IPS-20b (cell line): ENCODE data around the gene PHC2.

Source experiments
- H3K27ac ChIP-seq: one replicate; pipeline ENCODE4 v1.5.1; 2013; ENCODE audit warnings: low read length
- H3K27me3 ChIP-seq: 2 replicates; pipeline ENCODE4 v1.6.1; 2013; ENCODE audit warnings: mild to moderate bottlenecking, low read length, inconsistent platforms; ENCODE audit not compliant: insufficient read depth
- H3K36me3 ChIP-seq: 2 replicates; pipeline ENCODE4 v1.6.1; 2013; ENCODE audit warnings: low read depth, mild to moderate bottlenecking, inconsistent platforms, low read length, moderate library complexity; ENCODE audit not compliant: insufficient read depth
- H3K4me1 ChIP-seq: 2 replicates; pipeline ENCODE4 v1.6.1; 2013; ENCODE audit warnings: mild to moderate bottlenecking, control low read depth, inconsistent platforms, low read length, moderate library complexity; ENCODE audit not compliant: insufficient read depth
- H3K4me3 ChIP-seq: 2 replicates; pipeline ENCODE4 v1.5.1; 2013; ENCODE audit warnings: mild to moderate bottlenecking, low read length, inconsistent platforms
- H3K9ac ChIP-seq: 2 replicates; pipeline ENCODE4 v1.6.1; 2013; ENCODE audit warnings: low read depth, mild to moderate bottlenecking, inconsistent platforms, low read length, moderate library complexity
- H3K9me3 ChIP-seq: 2 replicates; pipeline ENCODE4 v1.6.1; 2013; ENCODE audit warnings: mild to moderate bottlenecking, low read depth, low read length, inconsistent platforms; ENCODE audit not compliant: insufficient read depth

The PHC2 gene

DNA sequence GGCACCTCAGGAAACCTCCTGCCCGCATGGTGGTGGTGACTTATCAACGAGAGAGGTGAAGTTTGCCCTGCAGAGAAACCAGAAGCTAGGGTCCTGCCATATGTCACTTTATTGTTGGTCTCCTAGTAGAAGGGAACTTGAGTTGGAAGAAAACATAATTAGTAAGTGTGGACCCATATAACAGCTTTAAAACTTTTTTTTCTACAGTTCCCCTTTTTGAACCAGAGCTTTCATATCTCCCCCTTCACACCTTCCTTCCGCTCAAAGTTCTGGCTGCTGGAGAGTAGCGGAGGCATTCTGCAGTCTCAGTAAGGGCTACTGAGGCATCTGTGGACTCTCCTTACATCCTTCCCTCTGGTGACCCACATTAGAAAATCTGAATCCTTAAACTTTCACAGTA lies 48.9 kb downstream of the PHC2 start:
- Histone ChIP-seq H3K27ac (no peak overlapping the region), H3K27me3 (peaks cover 9% of the 10 kb centered on the region; the same call in 1 of the 2 replicates), H3K9me3 (no peaks in the 10 kb centered on the region), H3K4me1 (no peaks in the 10 kb centered on the region), H3K36me3 (no peaks in the 10 kb centered on the region), H3K4me3 (no peak overlapping the region), H3K9ac (no peak overlapping the region)

DNA sequence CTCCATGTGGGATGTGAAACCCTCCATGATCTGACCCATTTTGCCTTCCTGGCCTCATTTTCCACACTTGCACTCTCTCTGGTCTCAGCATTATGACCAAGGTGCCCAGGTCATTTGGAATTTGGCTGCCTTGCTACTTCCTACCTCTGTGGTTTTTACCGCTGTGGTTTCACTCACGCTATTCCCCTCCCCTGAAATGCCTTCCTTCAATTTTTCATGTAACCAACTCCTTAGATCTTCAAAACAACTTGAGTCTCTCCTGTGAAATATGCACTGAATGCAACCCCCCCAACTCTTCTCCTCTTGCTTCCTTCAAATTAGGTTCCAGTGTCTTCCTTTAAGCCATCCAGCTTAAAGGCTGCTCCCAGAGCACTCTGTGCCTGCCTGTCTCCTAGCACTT lies 50.1 kb downstream of the PHC2 start:
- no peaks in the 10 kb centered on the region for H3K9me3 ChIP-seq
- no peak overlapping the region for H3K4me3 ChIP-seq
- no peaks in the 10 kb centered on the region for H3K4me1 ChIP-seq
- H3K9ac ChIP-seq = no peak overlapping the region
- H3K36me3 ChIP-seq = no peaks in the 10 kb centered on the region
- H3K27me3 ChIP-seq = peaks cover 9% of the 10 kb centered on the region; the same call in 1 of the 2 replicates
- no peak overlapping the region for H3K27ac ChIP-seq

DNA sequence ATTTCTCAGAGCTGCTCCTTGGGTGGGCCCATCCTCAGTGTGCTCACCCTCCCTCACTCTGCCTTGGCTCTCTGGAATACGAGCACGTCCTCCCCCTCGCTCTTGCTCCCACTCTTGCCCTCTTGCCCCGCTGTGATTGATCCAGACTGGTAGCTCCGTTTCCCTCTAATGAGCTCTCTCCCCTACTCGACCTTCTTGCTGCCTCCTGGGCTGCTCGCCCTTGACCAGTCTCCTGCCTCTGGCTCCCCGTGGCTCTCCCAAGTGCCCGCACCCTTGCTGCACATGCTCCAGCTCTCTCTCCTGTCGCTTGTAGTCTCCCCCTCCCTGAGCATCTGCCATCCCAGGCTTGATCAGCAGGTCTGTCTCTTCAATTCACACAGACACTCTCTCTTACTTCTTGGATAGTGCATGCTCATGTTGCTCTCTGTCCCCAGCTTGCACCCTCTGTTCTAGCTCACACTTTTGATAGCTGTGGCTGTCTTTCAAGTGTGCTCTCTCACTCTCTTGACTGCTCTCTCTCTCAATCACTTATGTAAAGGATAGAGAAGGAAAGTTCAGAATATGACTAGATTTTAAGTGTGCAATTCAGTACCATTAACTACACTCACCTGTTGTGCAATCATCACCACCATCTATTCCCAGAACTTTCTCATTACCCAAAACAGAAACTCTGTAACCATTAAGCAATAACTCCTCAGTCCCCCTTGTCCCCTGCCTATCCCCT lies 51.1 kb downstream of the PHC2 start:
- H3K4me3 ChIP-seq = no peak overlapping the region
- no peaks in the 10 kb centered on the region for H3K9me3 ChIP-seq
- H3K27me3 ChIP-seq = peaks cover 9% of the 10 kb centered on the region; the same call in 1 of the 2 replicates
- no peaks in the 10 kb centered on the region for H3K36me3 ChIP-seq
- H3K9ac ChIP-seq = no peak overlapping the region
- H3K4me1 ChIP-seq = no peaks in the 10 kb centered on the region
- no peak overlapping the region for H3K27ac ChIP-seq

- no peak overlapping the region for H3K9ac ChIP-seq
- no peak overlapping the region for H3K27ac ChIP-seq
- no peaks in the 10 kb centered on the region for H3K9me3 ChIP-seq
- peaks cover 9% of the 10 kb centered on the region; the same call in 1 of the 2 replicates for H3K27me3 ChIP-seq
- no peak overlapping the region for H3K4me3 ChIP-seq
- no peaks in the 10 kb centered on the region for H3K36me3 ChIP-seq
- H3K4me1 ChIP-seq = no peaks in the 10 kb centered on the region
Measured at GRCh38 chr1:33378976-33379375, 51.9 kb downstream of the PHC2 start.

DNA sequence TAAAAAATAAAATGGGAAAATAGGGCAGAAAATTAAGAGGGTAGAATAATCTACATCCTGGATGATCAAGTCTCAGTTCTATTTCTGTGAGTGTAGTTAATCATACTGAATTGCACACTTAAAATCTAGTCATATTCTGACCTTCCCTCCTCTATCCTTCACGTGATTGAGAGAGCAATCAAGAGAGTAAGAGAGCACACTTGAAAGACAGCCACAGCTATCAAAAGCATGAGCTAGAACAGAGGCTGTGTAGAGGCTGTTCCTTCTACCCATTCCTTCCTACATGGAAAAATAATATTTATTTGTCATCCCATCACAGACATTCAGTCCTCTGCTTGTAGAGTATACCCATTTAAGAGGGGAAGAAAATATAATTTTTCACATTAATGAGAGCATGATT lies 52.4 kb downstream of the PHC2 start:
- Histone ChIP-seq H3K4me1 (no peaks in the 10 kb centered on the region), H3K9me3 (no peaks in the 10 kb centered on the region), H3K9ac (no peak overlapping the region), H3K4me3 (no peak overlapping the region), H3K27ac (no peak overlapping the region), H3K36me3 (no peaks in the 10 kb centered on the region), H3K27me3 (peaks cover 9% of the 10 kb centered on the region; the same call in 1 of the 2 replicates)

DNA sequence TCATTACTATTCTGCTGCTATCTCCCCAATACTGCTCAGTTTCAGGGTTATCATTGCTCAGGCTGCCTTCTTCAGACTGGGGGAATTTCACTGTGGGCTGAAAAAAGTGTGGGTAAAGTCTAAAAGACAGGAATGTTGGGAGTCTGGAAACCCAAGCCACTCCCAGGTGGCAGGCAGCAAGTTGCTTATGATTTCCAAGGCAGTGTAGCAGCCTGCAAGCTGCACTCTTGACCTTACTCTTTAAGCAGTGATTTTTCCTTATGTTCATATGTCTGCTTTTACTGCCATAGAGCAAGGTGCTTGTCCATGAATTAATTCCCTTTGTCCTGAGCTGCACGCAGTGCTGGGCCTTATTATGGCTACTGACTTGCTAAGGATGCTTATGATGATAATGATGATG lies 53.1 kb downstream of the PHC2 start:
- Histone ChIP-seq H3K4me1 (no peaks in the 10 kb centered on the region), H3K9me3 (no peaks in the 10 kb centered on the region), H3K4me3 (no peak overlapping the region), H3K36me3 (no peaks in the 10 kb centered on the region), H3K9ac (no peak overlapping the region), H3K27me3 (peaks cover 9% of the 10 kb centered on the region; the same call in 1 of the 2 replicates), H3K27ac (no peak overlapping the region)

DNA sequence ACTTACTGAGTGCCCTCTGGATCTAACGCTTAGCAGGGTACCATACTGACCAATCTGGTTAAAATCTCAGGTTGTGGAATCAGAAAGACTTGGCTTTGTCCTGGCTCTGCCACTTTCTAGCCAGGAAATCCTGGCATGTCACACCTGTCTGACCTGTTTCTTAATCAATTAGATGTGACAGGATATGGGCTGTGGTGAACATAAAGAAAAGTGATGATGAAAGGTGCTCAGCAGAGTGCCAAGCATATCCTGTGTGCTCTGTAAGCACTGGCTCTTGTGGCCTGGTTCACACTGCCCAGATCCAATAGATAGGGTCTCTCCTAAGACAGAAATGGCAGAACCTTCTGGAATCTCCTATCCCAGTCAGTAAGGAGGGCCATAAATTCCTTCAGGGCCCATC lies 53.9 kb downstream of the PHC2 start:
- H3K9ac ChIP-seq = no peak overlapping the region
- H3K36me3 ChIP-seq = no peaks in the 10 kb centered on the region
- no peak overlapping the region for H3K27ac ChIP-seq
- H3K9me3 ChIP-seq = no peaks in the 10 kb centered on the region
- H3K27me3 ChIP-seq = peaks cover 9% of the 10 kb centered on the region; the same call in 1 of the 2 replicates
- H3K4me3 ChIP-seq = no peak overlapping the region
- H3K4me1 ChIP-seq = no peaks in the 10 kb centered on the region; the same call in 1 of the 2 replicates

GRCh38 chr1:33375316-33375715 lies 55.6 kb downstream of the PHC2 start:
- H3K9me3 ChIP-seq = no peaks in the 10 kb centered on the region
- no peaks in the 10 kb centered on the region for H3K36me3 ChIP-seq
- H3K27ac ChIP-seq = no peak overlapping the region
- H3K9ac ChIP-seq = no peak overlapping the region
- no peak overlapping the region for H3K4me3 ChIP-seq
- H3K27me3 ChIP-seq = peaks cover 7% of the 10 kb centered on the region; the same call in 1 of the 2 replicates
- H3K4me1 ChIP-seq = no peaks in the 10 kb centered on the region; the same call in 1 of the 2 replicates

DNA sequence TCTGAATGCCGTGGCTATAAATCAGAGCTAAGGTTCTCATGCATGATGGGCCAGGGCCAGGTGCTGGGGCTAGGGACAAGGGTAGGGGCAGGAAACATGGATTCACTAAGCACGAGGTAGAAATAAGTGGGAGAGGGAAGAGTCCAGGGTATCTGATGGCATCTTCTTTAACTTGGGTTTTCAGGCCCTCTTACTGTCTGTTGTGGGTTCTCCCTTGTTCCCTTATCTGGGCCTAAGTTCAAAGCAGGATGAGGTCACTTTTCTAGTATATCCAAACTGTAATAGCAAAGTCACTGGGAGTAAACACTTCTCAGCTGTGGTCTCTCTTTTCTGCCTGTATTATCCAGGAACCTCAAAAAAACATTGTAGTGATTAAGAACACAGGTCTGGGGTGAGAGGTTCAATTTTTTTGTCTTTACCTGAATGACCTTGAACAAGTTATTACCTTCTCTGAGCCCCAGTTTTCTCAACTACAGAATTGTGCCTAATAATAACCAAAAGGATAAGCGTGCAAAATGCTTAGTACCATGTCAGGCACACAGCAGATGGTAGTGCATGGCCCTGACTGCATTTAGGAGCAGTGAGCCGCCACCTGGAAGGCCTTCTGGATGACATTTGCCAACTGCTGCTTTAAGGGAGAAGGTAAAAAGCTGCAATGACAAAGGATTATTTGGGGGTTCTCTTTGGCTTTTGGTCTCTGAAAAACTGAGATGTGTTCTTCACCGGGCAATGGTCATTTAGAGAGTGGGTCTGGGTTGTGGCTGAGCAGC lies 56.4 kb downstream of the PHC2 start:
- H3K36me3 ChIP-seq = no peaks in the 10 kb centered on the region
- peaks cover under 1% of the 10 kb centered on the region; the same call in 1 of the 2 replicates for H3K27me3 ChIP-seq
- no peak overlapping the region for H3K9ac ChIP-seq
- no peak overlapping the region for H3K4me3 ChIP-seq
- H3K27ac ChIP-seq = no peak overlapping the region
- no peaks in the 10 kb centered on the region; the same call in 1 of the 2 replicates for H3K4me1 ChIP-seq
- no peaks in the 10 kb centered on the region for H3K9me3 ChIP-seq

GRCh38 chr1:33373606-33374005 lies 57.3 kb downstream of the PHC2 start:
- H3K9me3 ChIP-seq = no peaks in the 10 kb centered on the region

GRCh38 chr1:33372677-33373076 lies 58.2 kb downstream of the PHC2 start:
- Histone ChIP-seq H3K27ac (no peak overlapping the region), H3K4me3 (no peak overlapping the region), H3K4me1 (no peaks in the 10 kb centered on the region; the same call in 1 of the 2 replicates)

More at GRCh38 chr1:33373606-33374005, 57.3 kb downstream of the PHC2 start:
- Histone ChIP-seq H3K9ac (no peak overlapping the region), H3K27me3 (no peaks in the 10 kb centered on the region; the same call in 1 of the 2 replicates), H3K36me3 (no peaks in the 10 kb centered on the region), H3K27ac (no peak overlapping the region), H3K4me3 (no peak overlapping the region), H3K4me1 (no peaks in the 10 kb centered on the region; the same call in 1 of the 2 replicates)

More at GRCh38 chr1:33372677-33373076, 58.2 kb downstream of the PHC2 start:
- H3K9ac ChIP-seq = no peak overlapping the region
- H3K27me3 ChIP-seq = no peaks in the 10 kb centered on the region; the same call in 1 of the 2 replicates
- no peaks in the 10 kb centered on the region for H3K9me3 ChIP-seq
- H3K36me3 ChIP-seq = no peaks in the 10 kb centered on the region
